Caco-2 (cell line): ENCODE measurements around the gene SMIM29. TPM values are rescaled to one million over a fixed set of nuclear protein-coding genes. Genes with fewer than 3 reads are reported as not detected.
"Not testable (repeated sequence)": the region's sequence is repeated elsewhere in the genome, so short reads cannot be mapped to it uniquely, and the experiment has no call there.

ENCODE experiments used
- BruUV-seq: library from RNA; stranded (reverse); fragments of 400-500 nt; replicated peaks from 2 replicates; lab custom pipeline; 2021; lab: Mats Ljungman, UMichigan
- CTCF ChIA-PET: fragments of 300-600 bp; sonication (Branson Sonifier 250); formaldehyde crosslinking; loops from one replicate; lab custom pipeline; 2022; ENCODE audit warnings: antibody characterized with exemption; lab: Charles Lee
- POLR2A ChIA-PET: fragments of 300-600 bp; sonication (Branson Sonifier 250); formaldehyde crosslinking; loops from one replicate; lab custom pipeline; 2022; ENCODE audit warnings: antibody characterized with exemption; lab: Charles Lee
- DNase-seq, 2 experiments: peaks; one replicate each; pipeline versions ENCODE4 v3.0.0 to v3.0.0-alpha.2; 2020 to 2022
- H3K27me3 ChIP-seq: replicated peaks from 2 replicates; pipeline ENCODE4 v1.6.0; 2011; ENCODE audit warnings: low read length; ENCODE audit not compliant: control insufficient read depth, insufficient read depth
- H3K36me3 ChIP-seq: 2 replicates; pipeline ENCODE4 v1.5.1; 2011; ENCODE audit warnings: low read length; ENCODE audit not compliant: control insufficient read depth, insufficient read depth
- H3K4me1 ChIP-seq: fragments of 250-450 bp; sonication (Bioruptor Pico); 2 replicates; pipeline ENCODE4 v1.5.1; 2020; ENCODE audit warnings: mild to moderate bottlenecking
- H3K4me3 ChIP-seq: 2 replicates; pipeline ENCODE4 v1.5.1; 2011; ENCODE audit warnings: low read depth, mild to moderate bottlenecking, control low read depth, low read length
- H3K9me3 ChIP-seq: fragments of 250-450 bp; sonication (Bioruptor Pico); 2 replicates; pipeline ENCODE4 v1.5.1; 2020; ENCODE audit warnings: mild to moderate bottlenecking, moderate library complexity
- H3K27ac Mint-ChIP-seq: one replicate; pipeline ENCODE4 v1.8.0; 2022; ENCODE audit warnings: mixed read lengths; ENCODE audit not compliant: unreplicated experiment
- H3K27me3 Mint-ChIP-seq: one replicate; pipeline ENCODE4 v1.8.0; 2022; ENCODE audit warnings: mixed read lengths; ENCODE audit not compliant: insufficient read depth, unreplicated experiment
- H3K36me3 Mint-ChIP-seq: one replicate; pipeline ENCODE4 v1.8.0; 2022; ENCODE audit warnings: mild to moderate bottlenecking, mixed read lengths; ENCODE audit not compliant: insufficient read depth, unreplicated experiment
- H3K4me1 Mint-ChIP-seq: one replicate; pipeline ENCODE4 v1.8.0; 2022; ENCODE audit warnings: low read depth, mixed read lengths; ENCODE audit not compliant: unreplicated experiment
- H3K4me3 Mint-ChIP-seq: one replicate; pipeline ENCODE4 v1.8.0; 2022; ENCODE audit warnings: mild to moderate bottlenecking, moderate library complexity, mixed read lengths; ENCODE audit not compliant: unreplicated experiment
- H3K9me3 Mint-ChIP-seq: one replicate; pipeline ENCODE4 v1.8.0; 2022; ENCODE audit warnings: mixed read lengths; ENCODE audit not compliant: unreplicated experiment
- CTCF ChIP-seq, 2 experiments: fragments of 200-600 bp in 1 of 2; IDR thresholded peaks; 1 replicate in 1 of 2; 2 replicates in 1 of 2; pipeline versions ENCODE4 v1.5.1 to v1.8.0; 2011 to 2022; ENCODE audit warnings: antibody characterized with exemption in 1 of 2, control low read depth in 1 of 2, inconsistent platforms in 1 of 2, low read depth in 1 of 2, low read length in 1 of 2, mild to moderate bottlenecking in 1 of 2, moderate library complexity in 1 of 2; ENCODE audit not compliant: insufficient read depth in 1 of 2, severe bottlenecking in 1 of 2, unreplicated experiment in 1 of 2
- intact Hi-C: fragments of 100-400 bp; cut with micrococcal nuclease; formaldehyde crosslinking; loops from one replicate; pipeline ENCODE4 v1.10.0; 2022; ENCODE audit not compliant: unreplicated experiment
- total RNA-seq: library from RNA; stranded (reverse); gene quantifications from 2 replicates; pipeline ENCODE4 v1.2.3, GENCODE V29; 2022

The SMIM29 gene
- total RNA-seq, 1 experiment from 2014 or later, result 16.0 TPM

GRCh38 chr6:34267746-34268145 is 18.9 kb upstream of the SMIM29 start:
- CTCF ChIA-PET, result interaction anchor here (0.7 kb wide), 1 partner anchor 43 kb away, joined by 3 read pairs; no protein-coding TSS in a partner anchor
- H3K27ac Mint-ChIP-seq, result no peak overlapping the region
- BruUV-seq, result no TSS peak

GRCh38 chr6:34263484-34263883 is 14.7 kb upstream of the SMIM29 start:
- H3K36me3 Mint-ChIP-seq, H3K27me3 ChIP-seq, H3K4me1 Mint-ChIP-seq, H3K4me1 ChIP-seq, H3K27ac Mint-ChIP-seq, H3K4me3 Mint-ChIP-seq, H3K27me3 Mint-ChIP-seq, intact Hi-C loops, H3K4me3 ChIP-seq, H3K36me3 ChIP-seq, BruUV-seq, H3K9me3 ChIP-seq, DNase-seq, CTCF ChIA-PET, POLR2A ChIA-PET: not testable (repeated sequence)
- H3K9me3 Mint-ChIP-seq, result peaks cover 21% of the 10 kb centered on the region

More at GRCh38 chr6:34267746-34268145, 18.9 kb upstream of the SMIM29 start:
- intact Hi-C loops, result no loop called here
- Mint-ChIP-seq H3K27me3 (no peaks in the 10 kb centered on the region), H3K4me3 (no peak overlapping the region), H3K9me3 (peaks cover 18% of the 10 kb centered on the region), H3K4me1 (peaks cover 6% of the 10 kb centered on the region), H3K36me3 (no peaks in the 10 kb centered on the region)
- H3K9me3 ChIP-seq, result 0 out of 2 replicates have a peak, but pooled peaks cover 2% of the 10 kb centered on the region
- H3K27me3 ChIP-seq, result no peaks in the 10 kb centered on the region
- no peaks in the 10 kb centered on the region for H3K4me1 ChIP-seq
- DNase-seq, result no peak
- POLR2A ChIA-PET, result no interaction called here
- H3K4me3 ChIP-seq, result no peak overlapping the region
- TF ChIP-seq CTCF (IDR thresholded peaks at IDR 0.05; ENCODE audit: insufficient read depth in 1 of 2, low read depth in 1 of 2, low read length in 1 of 2, severe bottlenecking in 1 of 2, unreplicated experiment in 1 of 2), result no peak
- no peaks in the 10 kb centered on the region for H3K36me3 ChIP-seq

GRCh38 chr6:34260576-34261267 is 11.9 kb upstream of the SMIM29 start:
- DNase-seq, result no peak
- H3K36me3 Mint-ChIP-seq, result no peaks in the 10 kb centered on the region
- no peaks in the 10 kb centered on the region for H3K27me3 ChIP-seq
- no peak overlapping the region for H3K4me3 Mint-ChIP-seq
- CTCF ChIA-PET, result no interaction called here
- no peaks in the 10 kb centered on the region for H3K27me3 Mint-ChIP-seq
- peaks cover 18% of the 10 kb centered on the region for H3K9me3 Mint-ChIP-seq
- no peak overlapping the region for H3K27ac Mint-ChIP-seq
- POLR2A ChIA-PET, result no interaction called here
- no peaks in the 10 kb centered on the region for H3K36me3 ChIP-seq
- H3K4me3 ChIP-seq, result no peak overlapping the region
- BruUV-seq, result no TSS peak
- intact Hi-C loops, result no loop called here
- no peak for TF ChIP-seq CTCF (IDR thresholded peaks at IDR 0.05; ENCODE audit: insufficient read depth in 1 of 2, low read depth in 1 of 2, low read length in 1 of 2, severe bottlenecking in 1 of 2, unreplicated experiment in 1 of 2)
- no peaks in the 10 kb centered on the region for H3K9me3 ChIP-seq
- peaks cover 5% of the 10 kb centered on the region for H3K4me1 Mint-ChIP-seq
- H3K4me1 ChIP-seq, result no peaks in the 10 kb centered on the region
